ENCODE results near the gene GSN. TPM values are rescaled to one million over a fixed set of nuclear protein-coding genes. Genes with fewer than 3 reads are reported as not detected.

Gene GSN
- total RNA-seq, 1 donor from 2014 or later: 35.0 TPM

- Mint-ChIP-seq H3K36me3 (ENCODE audit: insufficient read depth) (no peaks in the 10 kb centered on the region), H3K4me1 (ENCODE audit: low read depth) (no peaks in the 10 kb centered on the region), H3K27ac (no peak overlapping the region), H3K4me3 (ENCODE audit: low read depth) (no peak overlapping the region), H3K9me3 (ENCODE audit: low read depth) (no peaks in the 10 kb centered on the region), H3K27me3 (peaks cover 3% of the 10 kb centered on the region)
- DNase-seq (ENCODE audit: low spot score, unreplicated experiment): no peak
- TF ChIP-seq CTCF (IDR thresholded peaks at IDR 0.05; ENCODE audit: unreplicated experiment): peak; percentile 63
Measured at GRCh38 chr9:121222524-121223171, 45.3 kb upstream of the GSN start.

GRCh38 chr9:121225240-121225639, 42.7 kb upstream of the GSN start:
- Mint-ChIP-seq H3K4me3 (ENCODE audit: low read depth) (no peak overlapping the region), H3K36me3 (ENCODE audit: insufficient read depth) (no peaks in the 10 kb centered on the region)
- no peak for DNase-seq (ENCODE audit: low spot score, unreplicated experiment)

GRCh38 chr9:121226175-121226574, 41.8 kb upstream of the GSN start:
- no peak overlapping the region for H3K27ac Mint-ChIP-seq
- H3K36me3 Mint-ChIP-seq (ENCODE audit: insufficient read depth): no peaks in the 10 kb centered on the region
- DNase-seq (ENCODE audit: low spot score, unreplicated experiment): no peak
- no peaks in the 10 kb centered on the region for H3K4me1 Mint-ChIP-seq (ENCODE audit: low read depth)
- no peaks in the 10 kb centered on the region for H3K9me3 Mint-ChIP-seq (ENCODE audit: low read depth)
- H3K27me3 Mint-ChIP-seq: peaks cover 3% of the 10 kb centered on the region
- no peak for TF ChIP-seq CTCF (IDR thresholded peaks at IDR 0.05; ENCODE audit: unreplicated experiment)
- H3K4me3 Mint-ChIP-seq (ENCODE audit: low read depth): no peak overlapping the region

More at GRCh38 chr9:121225240-121225639, 42.7 kb upstream of the GSN start:
- H3K4me1 Mint-ChIP-seq (ENCODE audit: low read depth): no peaks in the 10 kb centered on the region
- H3K9me3 Mint-ChIP-seq (ENCODE audit: low read depth): no peaks in the 10 kb centered on the region
- H3K27ac Mint-ChIP-seq: no peak overlapping the region
- TF ChIP-seq CTCF (IDR thresholded peaks at IDR 0.05; ENCODE audit: unreplicated experiment): no peak
- peaks cover 3% of the 10 kb centered on the region for H3K27me3 Mint-ChIP-seq

GRCh38 chr9:121227862-121228261, 40.1 kb upstream of the GSN start:
- Mint-ChIP-seq H3K27ac (no peak overlapping the region), H3K9me3 (ENCODE audit: low read depth) (no peaks in the 10 kb centered on the region), H3K4me1 (ENCODE audit: low read depth) (no peaks in the 10 kb centered on the region), H3K36me3 (ENCODE audit: insufficient read depth) (no peaks in the 10 kb centered on the region), H3K27me3 (peaks cover 3% of the 10 kb centered on the region), H3K4me3 (ENCODE audit: low read depth) (no peak overlapping the region)
- no peak for TF ChIP-seq CTCF (IDR thresholded peaks at IDR 0.05; ENCODE audit: unreplicated experiment)
- DNase-seq (ENCODE audit: low spot score, unreplicated experiment): no peak

GRCh38 chr9:121230256-121230655, 37.7 kb upstream of the GSN start:
- Mint-ChIP-seq H3K27me3 (peaks cover 3% of the 10 kb centered on the region), H3K36me3 (ENCODE audit: insufficient read depth) (no peaks in the 10 kb centered on the region), H3K4me1 (ENCODE audit: low read depth) (no peaks in the 10 kb centered on the region), H3K27ac (no peak overlapping the region), H3K9me3 (ENCODE audit: low read depth) (no peaks in the 10 kb centered on the region), H3K4me3 (ENCODE audit: low read depth) (no peak overlapping the region)
- TF ChIP-seq CTCF (IDR thresholded peaks at IDR 0.05; ENCODE audit: unreplicated experiment): no peak
- no peak for DNase-seq (ENCODE audit: low spot score, unreplicated experiment)
